ENCODE results near the gene RNLS.

The RNLS gene

GRCh38 chr10:88333248-88333630, 249.9 kb downstream of the RNLS start:
- H3K4me3 ChIP-seq (ENCODE audit: low read depth, low read length), result no peak overlapping the region
- no peak for TF ChIP-seq CTCF (IDR thresholded peaks at IDR 0.05; ENCODE audit: control insufficient read depth, extremely low read depth, insufficient read depth)
- DNase-seq (ENCODE audit: low read depth), result no peak

DNA sequence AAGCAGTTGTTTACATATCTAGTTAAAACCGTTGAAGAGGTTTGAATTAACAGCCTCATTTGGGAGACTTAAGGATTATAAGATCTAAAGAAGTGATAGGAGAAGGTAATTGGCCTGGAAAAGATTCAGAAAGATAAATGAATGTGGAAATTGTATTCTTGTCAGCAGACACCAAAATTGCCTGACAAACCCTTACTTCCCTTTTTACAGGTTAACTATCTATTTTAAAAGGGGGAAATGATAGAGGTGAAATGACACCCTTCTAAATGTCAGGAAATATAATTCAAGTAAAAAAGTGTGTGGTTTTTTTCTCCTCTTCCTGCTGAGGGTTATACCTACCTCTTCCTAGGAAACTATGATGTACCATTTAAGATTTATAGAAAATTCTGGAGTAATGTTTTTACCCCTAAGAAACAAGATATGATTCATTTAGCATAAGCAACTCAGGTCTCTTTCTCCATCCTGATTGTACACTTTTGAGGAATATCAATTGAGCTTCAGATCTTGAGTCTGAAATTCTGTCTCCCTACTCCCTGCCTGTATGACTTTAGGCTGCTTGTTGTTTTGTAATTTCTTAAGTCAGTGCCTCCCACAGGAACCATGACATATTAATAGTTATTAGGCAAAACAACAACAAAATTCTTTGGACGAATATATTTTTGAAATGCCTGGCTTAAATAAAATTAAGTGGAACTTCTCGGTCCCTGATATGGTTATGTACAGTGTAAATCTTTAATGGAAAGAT, 250.4 kb downstream of the RNLS start:
- DNase-seq (ENCODE audit: low read depth), result no peak
- H3K4me3 ChIP-seq (ENCODE audit: low read depth, low read length), result no peak overlapping the region
- no peak for TF ChIP-seq CTCF (IDR thresholded peaks at IDR 0.05; ENCODE audit: control insufficient read depth, extremely low read depth, insufficient read depth)

DNA sequence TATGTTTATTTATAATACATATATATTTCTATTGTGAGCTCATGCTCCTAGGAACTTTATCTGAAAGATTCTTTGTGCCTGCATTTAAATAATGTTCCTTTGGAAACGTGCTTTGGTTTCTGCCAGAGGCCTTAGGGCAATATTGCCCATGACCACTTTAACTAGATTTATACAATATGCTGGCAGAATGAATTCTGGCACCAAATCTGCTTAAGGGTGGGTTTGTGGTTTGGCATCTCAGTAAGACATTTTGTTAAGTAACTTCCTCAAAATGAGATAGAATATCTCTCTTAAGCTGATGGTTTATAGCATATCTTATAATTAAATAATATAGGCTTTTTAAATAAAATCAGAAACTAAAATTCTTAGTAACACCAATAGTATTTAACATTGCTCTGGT, 252.9 kb downstream of the RNLS start:
- no peak for TF ChIP-seq CTCF (IDR thresholded peaks at IDR 0.05; ENCODE audit: control insufficient read depth, extremely low read depth, insufficient read depth)
- DNase-seq (ENCODE audit: low read depth), result no peak
- H3K4me3 ChIP-seq (ENCODE audit: low read depth, low read length), result no peak overlapping the region

DNA sequence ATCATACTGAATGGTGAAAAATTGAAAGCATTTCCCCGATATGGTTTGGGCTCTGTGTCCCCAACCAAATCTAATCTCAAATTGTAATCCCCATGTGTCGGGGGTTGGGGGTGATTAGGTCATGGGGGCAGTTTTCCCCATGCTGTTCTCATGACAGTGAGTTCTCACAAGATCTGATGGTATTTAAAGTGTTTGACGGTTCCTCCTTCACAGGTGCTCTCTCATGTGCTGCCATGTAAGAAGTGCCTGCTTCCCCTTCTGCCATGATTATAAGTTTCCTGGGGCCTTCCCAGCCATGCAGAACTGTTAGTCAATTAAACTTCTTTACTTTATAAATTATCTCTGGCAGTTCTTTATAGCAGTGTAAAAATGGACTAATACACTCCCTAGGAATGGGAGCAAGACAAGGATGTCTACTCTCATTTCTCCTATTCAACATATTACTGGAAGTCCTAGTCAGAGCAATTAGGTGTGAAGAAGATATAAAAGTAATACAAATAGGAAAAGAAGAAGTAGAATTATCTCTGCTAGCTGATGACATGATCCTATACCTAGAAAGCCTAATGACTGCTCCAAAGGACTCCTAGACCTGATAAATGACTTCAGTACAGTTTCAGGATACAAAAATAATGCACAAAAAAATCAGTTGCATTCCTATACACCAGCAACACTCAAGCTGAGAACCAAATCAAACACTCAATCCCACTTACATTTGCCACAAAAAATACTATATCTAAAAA, 260.6 kb downstream of the RNLS start:
- no peak for TF ChIP-seq CTCF (IDR thresholded peaks at IDR 0.05; ENCODE audit: control insufficient read depth, extremely low read depth, insufficient read depth)
- no peak for DNase-seq (ENCODE audit: low read depth)
- H3K4me3 ChIP-seq (ENCODE audit: low read depth, low read length), result no peak overlapping the region

DNA sequence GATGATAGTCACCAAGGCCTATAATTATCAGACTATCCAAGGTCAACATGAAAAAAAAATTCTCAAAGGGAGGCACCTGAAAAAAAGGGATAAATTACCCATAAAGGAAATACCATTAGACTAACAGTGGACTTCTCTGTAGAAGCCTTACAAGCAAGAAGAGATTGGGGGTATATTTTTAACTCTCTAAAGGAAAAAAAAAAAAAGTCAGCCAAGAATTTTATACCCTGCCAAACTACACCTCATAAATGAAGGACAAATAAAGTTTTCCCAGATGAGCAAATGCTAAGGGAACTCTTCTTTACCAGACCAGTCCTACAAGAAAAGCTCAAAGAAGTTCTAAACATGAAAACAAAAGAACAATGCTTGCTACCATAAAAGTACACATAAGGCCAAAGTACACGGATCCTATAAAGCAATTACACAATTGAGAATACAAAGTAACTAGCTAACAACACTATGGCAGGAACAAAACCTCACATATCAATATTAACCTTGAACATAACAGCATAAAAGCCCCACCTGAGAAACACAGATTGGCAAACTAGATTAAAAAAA, 263.1 kb downstream of the RNLS start:
- no peak for TF ChIP-seq CTCF (IDR thresholded peaks at IDR 0.05; ENCODE audit: control insufficient read depth, extremely low read depth, insufficient read depth)
- no peak overlapping the region for H3K4me3 ChIP-seq (ENCODE audit: low read depth, low read length)

DNA sequence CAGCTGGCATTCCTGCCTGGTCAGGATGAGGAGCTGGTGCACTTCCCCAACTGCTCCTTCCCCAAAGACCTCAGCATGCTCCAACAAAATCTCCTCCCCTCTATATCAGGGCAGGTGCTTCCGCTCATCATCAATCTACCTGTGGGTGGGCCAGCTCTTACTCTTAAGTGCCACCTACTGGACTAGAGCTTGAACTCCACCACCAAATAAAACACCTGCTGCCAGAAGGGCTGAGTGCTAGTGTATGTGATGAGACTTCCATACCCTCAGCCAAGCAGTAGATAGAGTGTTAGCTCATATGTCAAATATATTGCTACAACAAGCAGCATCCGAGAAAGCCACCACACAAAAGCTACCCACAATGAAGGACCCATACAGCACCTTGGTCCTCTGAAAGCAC, 264.3 kb downstream of the RNLS start:
- no peak overlapping the region for H3K4me3 ChIP-seq (ENCODE audit: low read depth, low read length)
- TF ChIP-seq CTCF (IDR thresholded peaks at IDR 0.05; ENCODE audit: control insufficient read depth, extremely low read depth, insufficient read depth), result peak; percentile 32; the same call in 1 of the 2 replicates
- no peak for DNase-seq (ENCODE audit: low read depth)

More for the DNA sequence above, 263.1 kb downstream of the RNLS start:
- no peak for DNase-seq (ENCODE audit: low read depth)
